CD4-positive, alpha-beta memory T cell (primary cell): Measurements from ENCODE around the gene PARP14. TPM values are rescaled to one million over a fixed set of nuclear protein-coding genes. Genes with fewer than 3 reads are reported as not detected.

Source experiments
- CTCF ChIA-PET: fragments of 350-600 bp; sonication (Branson Sonifier 250); formaldehyde crosslinking; loops from one replicate; lab custom pipeline; 2021; ENCODE audit warnings: inconsistent platforms; ENCODE audit not compliant: partially characterized antibody; lab: Charles Lee
- POLR2A ChIA-PET: fragments of 350-600 bp; sonication (Branson Sonifier 250); formaldehyde crosslinking; loops from one replicate; lab custom pipeline; 2021; ENCODE audit not compliant: partially characterized antibody; lab: Charles Lee
- DNase-seq, 5 donors: peaks; one replicate each; pipeline versions ENCODE4 v3.0.0 to v3.0.0-alpha.2; 2020 to 2022; ENCODE audit warnings: mixed read lengths in 1 of 5
- H3K27ac ChIP-seq: one replicate; pipeline ENCODE4 v1.7.0; 2013; ENCODE audit warnings: low read depth, low read length
- H3K27me3 ChIP-seq: 2 replicates; pipeline ENCODE4 v1.7.0; 2013; ENCODE audit warnings: mild to moderate bottlenecking, low read length, moderate library complexity; ENCODE audit not compliant: insufficient read depth
- H3K36me3 ChIP-seq: 2 replicates; pipeline ENCODE4 v1.7.0; 2013; ENCODE audit warnings: mild to moderate bottlenecking, low read length, moderate library complexity; ENCODE audit not compliant: insufficient read depth
- H3K4me1 ChIP-seq: 2 replicates; pipeline ENCODE4 v1.7.0; 2013; ENCODE audit warnings: mild to moderate bottlenecking, low read length, moderate library complexity; ENCODE audit not compliant: insufficient read depth
- H3K4me3 ChIP-seq, 2 donors: one replicate each; pipeline ENCODE4 v1.7.0; 2013; ENCODE audit warnings: low read length in 2 of 2, mild to moderate bottlenecking in 1 of 2
- H3K9me3 ChIP-seq, 2 donors: one replicate each; pipeline ENCODE4 v1.7.0; 2013; ENCODE audit warnings: low read length in 2 of 2, control low read depth in 1 of 2; ENCODE audit not compliant: control insufficient read depth in 1 of 2
- H3K27ac Mint-ChIP-seq, 7 donors: one replicate each; pipeline ENCODE4 v1.8.0; 2020 to 2021; ENCODE audit warnings: mixed read lengths in 7 of 7, mild to moderate bottlenecking in 6 of 7, inconsistent platforms in 3 of 7, moderate library complexity in 3 of 7
- H3K27me3 Mint-ChIP-seq, 2 donors: one replicate each; pipeline ENCODE4 v1.8.0; 2020 to 2021; ENCODE audit warnings: mixed read lengths in 2 of 2
- H3K36me3 Mint-ChIP-seq, 2 donors: one replicate each; pipeline ENCODE4 v1.8.0; 2020 to 2021; ENCODE audit warnings: mixed read lengths in 2 of 2, inconsistent platforms in 1 of 2, mild to moderate bottlenecking in 1 of 2
- H3K4me1 Mint-ChIP-seq, 4 donors: one replicate each; pipeline ENCODE4 v1.8.0; 2020 to 2021; ENCODE audit warnings: mixed read lengths in 4 of 4, mild to moderate bottlenecking in 1 of 4
- H3K4me3 Mint-ChIP-seq, 8 donors: one replicate each; pipeline ENCODE4 v1.8.0; 2020 to 2021; ENCODE audit warnings: mixed read lengths in 8 of 8, mild to moderate bottlenecking in 7 of 8, moderate library complexity in 6 of 8, inconsistent platforms in 3 of 8
- H3K9me3 Mint-ChIP-seq, 8 donors: one replicate each; pipeline ENCODE4 v1.8.0; 2020 to 2021; ENCODE audit warnings: mixed read lengths in 8 of 8, mild to moderate bottlenecking in 5 of 8, inconsistent platforms in 3 of 8, moderate library complexity in 1 of 8
- intact Hi-C: fragments of 100-400 bp; cut with micrococcal nuclease; formaldehyde crosslinking; loops from one replicate; pipeline ENCODE4 v1.15.1; 2023
- polyA plus RNA-seq, 2 donors: library from polyadenylated mRNA; unstranded; fragments of 300-500 nt; fragmentation: Illumina TruSeq; gene quantifications; one replicate each; pipeline ENCODE4 v1.2.3, GENCODE V29; 2021
- total RNA-seq, 2 experiments: library from RNA; stranded (reverse); gene quantifications; one replicate each; pipeline ENCODE4 v1.2.3, GENCODE V29; 2021

PARP14 gene
- total and polyA plus RNA-seq, 4 experiments from 2014 or later: 5.4 to 79.6 (median 43.9) TPM

DNA sequence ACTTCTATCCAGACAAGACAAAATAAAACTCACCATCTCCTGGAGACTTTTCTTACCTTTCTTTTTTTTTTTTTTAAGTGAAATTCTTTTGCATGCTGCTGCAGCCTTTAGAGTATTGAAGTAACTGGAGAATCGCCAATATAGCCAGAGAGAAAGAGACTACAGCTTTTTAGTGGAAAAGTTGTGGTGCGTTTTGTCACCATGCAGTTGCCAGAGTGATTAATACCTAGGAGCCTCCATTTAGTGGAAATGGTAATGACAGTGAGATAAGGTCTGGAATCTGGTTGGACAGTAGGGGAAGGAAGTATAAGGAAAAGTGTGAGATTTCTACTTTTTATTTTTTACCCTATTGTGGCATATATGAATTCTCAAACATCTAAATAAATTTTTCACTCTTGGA lies 18.1 kb upstream of the PARP14 start:
- POLR2A ChIA-PET: no interaction called here
- intact Hi-C loops: no loop called here
- Histone ChIP-seq H3K27ac (no peak overlapping the region), H3K4me1 (peaks cover 8% of the 10 kb centered on the region), H3K27me3 (no peaks in the 10 kb centered on the region), H3K36me3 (no peaks in the 10 kb centered on the region), H3K9me3 (no peaks in the 10 kb centered on the region), H3K4me3 (no peak overlapping the region)
- DNase-seq: no peak
- CTCF ChIA-PET: interaction anchor here (0.9 kb wide), 1 partner anchor 17 kb away, joined by 3 read pairs; the partner anchor contains the start of gene PARP14
- Mint-ChIP-seq H3K36me3 (no peaks in the 10 kb centered on the region), H3K27ac (no peak overlapping the region), H3K27me3 (no peaks in the 10 kb centered on the region), H3K9me3 (peaks cover 0 to 5% (median 0%) of the 10 kb centered on the region in 8 donors), H3K4me1 (peaks cover 7 to 9% (median 7%) of the 10 kb centered on the region in 4 donors), H3K4me3 (no peak overlapping the region)

DNA sequence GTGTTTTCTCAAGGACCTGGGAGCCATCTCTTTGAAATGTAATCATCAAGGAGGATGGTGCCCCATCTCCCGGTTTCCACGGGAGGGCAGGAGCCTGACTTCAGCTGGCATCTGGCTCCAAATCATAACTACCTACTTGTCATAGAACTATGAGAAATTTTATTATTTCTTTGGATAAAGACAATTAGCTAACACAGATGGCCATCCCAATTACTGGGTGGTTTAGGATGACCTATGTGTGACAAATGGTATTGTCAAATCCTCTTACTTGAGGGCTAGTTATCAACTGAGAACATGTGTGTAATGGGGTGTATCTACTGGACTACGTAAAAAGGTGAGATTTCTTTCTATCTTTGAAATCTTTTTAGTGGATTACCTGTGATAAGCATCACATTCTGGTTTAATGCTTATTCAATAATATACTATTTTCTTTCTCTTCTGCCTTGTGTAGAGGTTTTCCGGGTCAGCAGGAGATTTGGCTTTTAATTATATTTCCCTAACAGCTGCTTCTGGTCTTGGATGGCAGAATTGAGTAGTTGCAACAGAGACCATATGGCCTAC lies 15.3 kb upstream of the PARP14 start:
- Mint-ChIP-seq H3K4me1 (peaks cover 7 to 14% (median 7%) of the 10 kb centered on the region in 4 donors), H3K27me3 (no peaks in the 10 kb centered on the region), H3K4me3 (no peak overlapping the region), H3K9me3 (peaks cover 0 to 5% (median 0%) of the 10 kb centered on the region in 8 donors), H3K27ac (no peak overlapping the region), H3K36me3 (no peaks in the 10 kb centered on the region)
- H3K36me3 ChIP-seq: no peaks in the 10 kb centered on the region
- intact Hi-C loops: no loop called here
- CTCF ChIA-PET: interaction anchor here (1.2 to 2.3 kb wide), 2 partner anchors 14 to 131 kb away, joined by 3 to 9 read pairs; no protein-coding TSS in a partner anchor
- POLR2A ChIA-PET: no interaction called here
- H3K27ac ChIP-seq: no peak overlapping the region
- peaks cover 8% of the 10 kb centered on the region for H3K4me1 ChIP-seq
- DNase-seq: no peak
- H3K9me3 ChIP-seq: no peaks in the 10 kb centered on the region
- H3K27me3 ChIP-seq: no peaks in the 10 kb centered on the region
- H3K4me3 ChIP-seq: no peak overlapping the region

DNA sequence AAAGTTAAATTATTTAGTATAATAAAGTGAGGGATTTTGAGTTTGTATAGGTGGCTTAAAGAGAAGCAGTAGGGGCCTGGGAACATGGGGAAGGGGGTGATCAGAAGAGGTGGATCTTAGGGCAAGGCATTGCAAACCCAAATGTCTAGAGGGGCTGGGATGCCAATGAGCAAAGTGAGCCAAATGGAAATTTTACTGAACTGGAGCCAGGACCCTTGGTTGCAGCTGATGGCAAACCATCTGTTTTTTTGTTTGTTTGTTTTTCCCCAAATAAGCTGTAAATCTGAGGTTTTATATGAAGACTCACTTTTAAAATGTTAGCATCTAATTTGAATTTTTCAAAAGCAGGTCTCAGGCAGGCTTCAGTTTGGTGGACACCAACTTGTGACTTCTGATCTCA lies 14.8 kb upstream of the PARP14 start:
- H3K9me3 ChIP-seq: no peaks in the 10 kb centered on the region
- peaks cover 8% of the 10 kb centered on the region for H3K4me1 ChIP-seq
- H3K36me3 Mint-ChIP-seq: no peaks in the 10 kb centered on the region
- H3K27me3 ChIP-seq: no peaks in the 10 kb centered on the region
- H3K4me3 ChIP-seq: no peak overlapping the region
- intact Hi-C loops: no loop called here
- CTCF ChIA-PET: interaction anchor here (1.2 to 2.3 kb wide), 2 partner anchors 13 to 131 kb away, joined by 3 to 9 read pairs; no protein-coding TSS in a partner anchor
- POLR2A ChIA-PET: no interaction called here
- H3K27ac ChIP-seq: no peak overlapping the region
- H3K36me3 ChIP-seq: no peaks in the 10 kb centered on the region
- H3K9me3 Mint-ChIP-seq: peaks cover 0 to 4% (median 0%) of the 10 kb centered on the region in 8 donors
- no peak overlapping the region for H3K4me3 Mint-ChIP-seq
- H3K27ac Mint-ChIP-seq: no peak overlapping the region
- DNase-seq: no peak
- peaks cover 7 to 14% (median 7%) of the 10 kb centered on the region in 4 donors for H3K4me1 Mint-ChIP-seq
- no peaks in the 10 kb centered on the region for H3K27me3 Mint-ChIP-seq

DNA sequence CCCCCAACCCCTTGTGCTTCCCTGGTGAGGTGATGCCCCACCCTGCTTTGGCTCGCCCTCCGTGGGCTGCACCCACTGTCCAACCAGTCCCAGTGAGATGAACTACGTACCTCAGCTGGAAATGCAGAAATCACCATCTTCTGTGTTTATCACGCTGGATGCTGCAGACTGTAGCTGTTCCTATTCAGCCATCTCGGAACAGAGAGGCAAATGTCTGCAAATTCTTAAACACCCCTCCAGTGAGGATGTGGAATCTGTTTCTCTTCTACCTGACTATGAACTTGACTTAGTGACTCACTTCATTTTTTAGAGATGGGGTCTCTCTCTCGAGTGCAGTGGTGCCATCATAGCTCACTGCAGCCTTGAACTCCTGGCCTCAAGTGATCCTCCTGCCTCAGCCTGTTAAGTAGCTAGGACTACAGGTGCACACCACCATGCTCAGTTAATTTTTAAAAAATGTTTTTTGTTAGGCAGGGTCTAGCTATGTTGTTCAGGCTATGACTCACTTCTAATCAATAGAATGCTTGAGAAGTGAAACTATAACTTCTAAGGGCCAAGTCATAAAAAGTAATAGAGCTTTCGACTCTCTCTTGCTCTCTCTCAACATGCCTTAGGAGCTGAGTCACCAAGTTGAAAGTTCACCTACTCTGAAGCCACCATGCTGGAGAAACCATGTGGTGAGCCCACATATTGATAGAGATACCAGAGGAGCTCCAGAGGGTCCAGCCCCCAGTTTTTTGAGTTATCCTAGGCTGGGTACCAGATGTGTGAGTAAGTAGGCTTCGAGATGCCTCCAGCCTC lies 11.5 kb upstream of the PARP14 start:
- peak overlapping the region in 1 of 8 donors; percentile 28 for H3K4me3 Mint-ChIP-seq
- H3K4me1 Mint-ChIP-seq: peaks cover 0 to 5% (median 0%) of the 10 kb centered on the region in 4 donors
- peak in 1 of 5 donors; percentile 2 for DNase-seq
- H3K4me3 ChIP-seq: no peak overlapping the region
- H3K27me3 Mint-ChIP-seq: no peaks in the 10 kb centered on the region
- H3K27me3 ChIP-seq: no peaks in the 10 kb centered on the region
- H3K36me3 ChIP-seq: no peaks in the 10 kb centered on the region
- H3K27ac Mint-ChIP-seq: no peak overlapping the region
- no peaks in the 10 kb centered on the region for H3K36me3 Mint-ChIP-seq
- H3K27ac ChIP-seq: no peak overlapping the region
- CTCF ChIA-PET: interaction anchor here (1.0 to 2.5 kb wide), 3 partner anchors 10 to 111 kb away, joined by 3 to 15 read pairs (median 5); no protein-coding TSS in a partner anchor
- H3K9me3 ChIP-seq: no peaks in the 10 kb centered on the region
- no peaks in the 10 kb centered on the region for H3K4me1 ChIP-seq
- intact Hi-C loops: no loop called here
- POLR2A ChIA-PET: no interaction called here
- peaks cover 0 to 3% (median 0%) of the 10 kb centered on the region in 8 donors for H3K9me3 Mint-ChIP-seq

DNA sequence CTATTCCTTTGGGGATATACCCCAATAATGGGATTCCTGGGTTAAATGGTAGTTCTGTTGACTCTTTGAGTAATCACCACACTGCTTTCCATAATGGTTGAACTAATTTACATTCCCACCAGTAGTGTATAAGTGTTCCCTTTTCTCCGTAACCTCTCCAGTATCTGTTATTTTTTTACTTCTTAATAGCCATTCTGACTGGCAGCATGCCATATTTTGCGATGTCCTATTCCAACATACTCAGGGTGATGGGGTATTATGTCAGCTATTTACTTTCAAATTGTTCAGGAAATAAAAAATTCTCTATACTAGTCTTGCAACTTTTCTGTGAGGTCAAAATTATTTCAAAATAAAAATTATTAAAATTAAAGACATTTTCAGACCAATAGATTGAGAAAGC lies 9.1 kb upstream of the PARP14 start:
- peaks cover 0 to 3% (median 0%) of the 10 kb centered on the region in 8 donors for H3K9me3 Mint-ChIP-seq
- Histone ChIP-seq H3K4me1 (no peaks in the 10 kb centered on the region), H3K36me3 (no peaks in the 10 kb centered on the region), H3K4me3 (no peak overlapping the region), H3K27ac (no peak overlapping the region), H3K27me3 (no peaks in the 10 kb centered on the region), H3K9me3 (no peaks in the 10 kb centered on the region)
- H3K36me3 Mint-ChIP-seq: no peaks in the 10 kb centered on the region
- no peak overlapping the region for H3K27ac Mint-ChIP-seq
- intact Hi-C loops: no loop called here
- no peak for DNase-seq
- ChIA-PET POLR2A (no interaction called here), CTCF (interaction anchor here (1.0 to 13.7 kb wide), 2 partner anchors 110 to 278 kb away, joined by 3 to 369 read pairs; partner anchors contain the start of genes DTX3L and PARP9)
- no peak overlapping the region for H3K4me3 Mint-ChIP-seq
- no peaks in the 10 kb centered on the region for H3K27me3 Mint-ChIP-seq
- peaks cover 0 to 5% (median 0%) of the 10 kb centered on the region in 4 donors for H3K4me1 Mint-ChIP-seq

DNA sequence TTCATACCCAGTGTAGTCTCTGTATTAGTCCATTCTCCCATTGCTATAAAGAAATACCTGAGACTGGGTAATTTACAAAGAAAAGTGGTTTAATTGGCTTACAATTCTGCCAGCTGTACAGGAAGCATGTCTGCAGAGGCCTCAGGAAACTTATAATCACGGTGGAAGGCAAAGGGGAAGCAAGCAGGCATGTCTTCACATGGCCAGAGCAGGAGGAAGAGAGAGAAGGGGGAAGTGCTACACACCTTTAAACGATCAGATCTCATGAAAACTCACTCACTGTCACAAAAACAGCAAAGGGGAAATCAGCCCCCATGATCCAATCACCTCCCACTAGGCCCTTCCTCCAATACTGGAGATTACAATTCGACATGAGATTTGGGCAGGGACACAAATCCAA lies 6.3 kb upstream of the PARP14 start:
- Histone ChIP-seq H3K27me3 (no peaks in the 10 kb centered on the region), H3K4me3 (no peak overlapping the region), H3K27ac (no peak overlapping the region), H3K4me1 (peaks cover 6% of the 10 kb centered on the region), H3K9me3 (no peaks in the 10 kb centered on the region), H3K36me3 (no peaks in the 10 kb centered on the region)
- H3K36me3 Mint-ChIP-seq: peaks cover 0 to 2% of the 10 kb centered on the region in 2 donors
- H3K27ac Mint-ChIP-seq: peak overlapping the region in 1 of 7 donors; percentile 7
- H3K9me3 Mint-ChIP-seq: no peaks in the 10 kb centered on the region
- no peaks in the 10 kb centered on the region for H3K27me3 Mint-ChIP-seq
- peaks cover 10 to 13% (median 11%) of the 10 kb centered on the region in 4 donors for H3K4me1 Mint-ChIP-seq
- intact Hi-C loops: no loop called here
- no peak for DNase-seq
- ChIA-PET CTCF (interaction anchor here (1.3 to 13.7 kb wide), 2 partner anchors 28 to 113 kb away, joined by 3 to 369 read pairs; partner anchors contain the start of genes DTX3L and PARP9), POLR2A (no interaction called here)
- H3K4me3 Mint-ChIP-seq: no peak overlapping the region

DNA sequence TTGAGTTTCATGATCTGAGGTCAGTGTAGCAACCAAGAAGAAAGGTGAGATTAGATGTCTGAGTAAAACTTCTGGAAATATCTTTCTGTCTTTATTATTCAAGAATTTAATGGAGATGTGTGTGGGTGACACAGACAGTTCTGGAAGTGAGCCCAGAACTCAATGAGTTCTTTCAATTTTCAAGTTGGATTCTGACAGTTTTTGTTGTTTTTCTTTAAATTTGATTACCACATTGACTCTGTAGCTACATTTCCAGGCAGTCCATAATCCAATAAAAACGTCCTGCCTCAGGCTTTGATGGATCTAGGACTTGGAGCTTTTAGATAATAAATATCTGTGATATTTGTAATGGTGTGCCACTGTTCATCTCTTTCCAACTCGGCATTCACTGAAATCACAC lies 3.9 kb upstream of the PARP14 start:
- H3K4me3 Mint-ChIP-seq: no peak overlapping the region
- peaks cover 22 to 36% (median 27%) of the 10 kb centered on the region in 4 donors for H3K4me1 Mint-ChIP-seq
- H3K27me3 ChIP-seq: no peaks in the 10 kb centered on the region
- H3K4me1 ChIP-seq: peaks cover 20% of the 10 kb centered on the region
- CTCF ChIA-PET: interaction anchor here (1.1 to 13.7 kb wide), 3 partner anchors 102 to 292 kb away, joined by 3 to 369 read pairs (median 25); partner anchors contain the start of genes DTX3L, FAM162A and PARP9
- POLR2A ChIA-PET: interaction anchor here (1.2 kb wide), 1 partner anchor 117 kb away, joined by 3 read pairs; no protein-coding TSS in a partner anchor
- intact Hi-C loops: loop anchor here (5.0 kb wide), 1 partner anchor 574 kb away; no protein-coding TSS in a partner anchor
- no peaks in the 10 kb centered on the region for H3K27me3 Mint-ChIP-seq
- H3K36me3 Mint-ChIP-seq: peaks cover 0 to 15% of the 10 kb centered on the region in 2 donors
- H3K9me3 ChIP-seq: no peaks in the 10 kb centered on the region
- no peaks in the 10 kb centered on the region for H3K36me3 ChIP-seq
- no peak overlapping the region for H3K4me3 ChIP-seq
- H3K9me3 Mint-ChIP-seq: no peaks in the 10 kb centered on the region
- H3K27ac Mint-ChIP-seq: no peak overlapping the region
- H3K27ac ChIP-seq: no peak overlapping the region
- no peak for DNase-seq
